DOHH2 (cell line): ENCODE data around the gene SLC25A6.

Source experiments
- H3F3A ChIP-seq: fragments of 200-600 bp; sonication (generic), shearing (Covaris generic); 2 replicates; pipeline ENCODE4 v1.6.0; 2016; ENCODE audit warnings: antibody characterized with exemption, mild to moderate bottlenecking; ENCODE audit not compliant: control insufficient read depth, insufficient read depth
- H3K27ac ChIP-seq: fragments of 200-600 bp; sonication (generic); 2 replicates; pipeline ENCODE4 v1.5.1; 2014; ENCODE audit warnings: low read depth, mild to moderate bottlenecking, low read length, moderate library complexity
- H3K27me3 ChIP-seq: fragments of 200-600 bp; sonication (generic); 2 replicates; pipeline ENCODE4 v1.6.1; 2014; ENCODE audit warnings: mild to moderate bottlenecking, low read length, mixed read lengths; ENCODE audit not compliant: control insufficient read depth
- H3K36me3 ChIP-seq: fragments of 200-600 bp; sonication (generic); 2 replicates; pipeline ENCODE4 v1.6.1; 2014; ENCODE audit warnings: mild to moderate bottlenecking, low read length, moderate library complexity, mixed read lengths; ENCODE audit not compliant: control insufficient read depth
- H3K4me1 ChIP-seq: fragments of 200-600 bp; sonication (generic); 2 replicates; pipeline ENCODE4 v1.6.1; 2014; ENCODE audit warnings: mild to moderate bottlenecking, low read length, mixed read lengths; ENCODE audit not compliant: control insufficient read depth
- H3K4me2 ChIP-seq: fragments of 200-600 bp; sonication (generic); 2 replicates; pipeline ENCODE4 v1.6.0; 2014; ENCODE audit warnings: mild to moderate bottlenecking, low read length, moderate library complexity
- H3K4me3 ChIP-seq: fragments of 200-600 bp; sonication (generic); 2 replicates; pipeline ENCODE4 v1.5.1; 2014; ENCODE audit warnings: mild to moderate bottlenecking, low read length, mixed read lengths
- H3K79me2 ChIP-seq: fragments of 200-600 bp; sonication (generic); 2 replicates; pipeline ENCODE4 v1.6.1; 2014; ENCODE audit warnings: mild to moderate bottlenecking, low read length, mixed read lengths; ENCODE audit not compliant: control insufficient read depth
- H3K9me2 ChIP-seq: fragments of 200-600 bp; sonication (generic); replicated peaks from 2 replicates; pipeline ENCODE4 v1.6.1; 2014; ENCODE audit warnings: mild to moderate bottlenecking, low read length, mixed read lengths; ENCODE audit not compliant: control insufficient read depth
- H3K9me3 ChIP-seq: fragments of 200-600 bp; sonication (generic); 2 replicates; pipeline ENCODE4 v1.6.1; 2014; ENCODE audit warnings: antibody characterized with exemption, low read length, mixed read lengths; ENCODE audit not compliant: control insufficient read depth, insufficient read depth
- H4K20me1 ChIP-seq: fragments of 200-600 bp; sonication (generic); 2 replicates; pipeline ENCODE4 v1.6.0; 2014; ENCODE audit warnings: low read depth, mild to moderate bottlenecking, antibody characterized with exemption, low read length, moderate library complexity; ENCODE audit not compliant: control insufficient read depth, insufficient read depth
- CTCF ChIP-seq: fragments of 200-600 bp; sonication (generic); IDR thresholded peaks from one replicate; pipeline ENCODE4 v1.5.1; 2014; ENCODE audit warnings: antibody characterized with exemption, mild to moderate bottlenecking, low read depth, low read length; ENCODE audit not compliant: poor library complexity, severe bottlenecking
- EZH2phosphoT487 ChIP-seq: fragments of 200-600 bp; sonication (generic); IDR thresholded peaks from 2 replicates; pipeline ENCODE4 v1.6.1; 2017; ENCODE audit warnings: borderline replicate concordance, mild to moderate bottlenecking, antibody characterized with exemption, low read length, moderate library complexity, mixed read lengths

The SLC25A6 gene

DNA sequence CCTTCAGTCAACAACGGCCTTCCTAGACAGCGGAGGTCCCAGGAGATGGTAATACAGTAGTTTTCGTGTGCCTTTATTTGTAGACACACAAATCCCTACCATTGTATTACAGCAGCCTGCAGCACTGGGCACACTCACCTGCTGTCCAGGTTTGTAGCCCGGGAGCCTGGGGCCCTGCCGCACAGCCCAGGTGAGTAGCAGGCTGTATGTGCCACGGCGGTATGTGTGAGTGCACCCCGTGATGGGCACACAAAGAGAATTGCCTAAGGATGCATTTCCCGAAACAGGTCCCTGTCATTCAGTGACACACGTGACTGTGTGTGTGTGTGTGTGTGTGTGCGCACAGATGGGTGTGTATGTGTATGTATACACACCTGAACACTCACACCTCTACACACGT, 8.1 kb upstream of the SLC25A6 start:
- no peaks in the 10 kb centered on the region for H3K27me3 ChIP-seq
- peaks cover 93% of the 10 kb centered on the region for H3K36me3 ChIP-seq
- no peaks in the 10 kb centered on the region; the same call in 1 of the 2 replicates for H3K9me2 ChIP-seq
- no peaks in the 10 kb centered on the region for H3F3A ChIP-seq
- H4K20me1 ChIP-seq, result no peaks in the 10 kb centered on the region
- no peak overlapping the region for H3K4me3 ChIP-seq
- H3K4me2 ChIP-seq, result no peak overlapping the region
- H3K27ac ChIP-seq, result no peak overlapping the region
- no peak for TF ChIP-seq CTCF
- TF ChIP-seq EZH2phosphoT487, result no peak
- peaks cover 34% of the 10 kb centered on the region for H3K79me2 ChIP-seq
- H3K4me1 ChIP-seq, result peaks cover 6% of the 10 kb centered on the region
- no peaks in the 10 kb centered on the region; the same call in 1 of the 2 replicates for H3K9me3 ChIP-seq

GRCh38 chrX:1398431-1399340, 6.8 kb upstream of the SLC25A6 start:
- Histone ChIP-seq H3K27ac (no peak overlapping the region), H3K4me3 (no peak overlapping the region), H3F3A (no peaks in the 10 kb centered on the region), H3K9me2 (no peaks in the 10 kb centered on the region), H3K36me3 (peaks cover 91% of the 10 kb centered on the region), H3K79me2 (peaks cover 38% of the 10 kb centered on the region), H4K20me1 (no peaks in the 10 kb centered on the region), H3K4me2 (no peak overlapping the region), H3K4me1 (peaks cover 20% of the 10 kb centered on the region), H3K9me3 (no peaks in the 10 kb centered on the region; the same call in 1 of the 2 replicates), H3K27me3 (no peaks in the 10 kb centered on the region)
- TF ChIP-seq EZH2phosphoT487 (no peak), CTCF (no peak)

DNA sequence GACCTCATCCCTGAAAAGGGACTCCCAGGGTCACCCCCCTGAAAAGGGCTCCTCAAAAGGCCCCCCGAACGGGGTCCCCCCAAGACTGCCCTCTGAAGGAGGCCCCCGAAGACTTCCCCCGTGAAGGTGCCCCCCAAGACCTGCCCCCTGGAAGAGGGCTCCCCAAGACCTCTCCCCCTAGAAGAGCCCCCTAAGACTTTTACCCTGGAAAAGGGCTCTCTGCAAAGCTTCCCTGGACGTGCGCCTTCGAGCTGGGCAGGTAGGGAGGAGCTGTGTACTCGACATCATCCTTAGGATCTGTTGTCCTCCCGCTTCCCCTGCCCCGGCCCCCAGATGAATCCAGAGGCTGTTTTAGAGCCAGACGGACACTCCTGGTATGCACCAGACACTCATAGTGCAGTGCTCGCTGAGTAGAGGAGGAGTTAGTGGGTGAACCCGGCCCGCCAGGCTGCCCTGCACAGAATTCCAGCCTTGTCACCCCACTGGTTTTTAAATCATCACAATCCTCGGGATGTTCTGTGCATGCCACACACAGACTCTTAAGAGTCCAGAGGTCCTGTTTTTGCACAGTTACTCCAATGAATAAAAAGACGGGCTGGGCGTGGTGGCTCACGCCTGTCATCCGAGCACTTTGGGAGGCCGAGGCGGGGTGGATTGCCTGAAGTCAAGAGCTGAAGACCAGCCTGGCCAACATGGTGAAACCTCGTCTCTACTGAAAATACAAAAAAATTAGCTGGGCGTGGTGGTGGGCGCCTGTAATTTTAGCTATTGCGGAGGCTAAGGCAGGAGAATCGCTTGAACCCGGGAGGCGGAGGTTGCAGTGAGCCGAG, 5.7 kb upstream of the SLC25A6 start:
- Histone ChIP-seq H3K27ac (no peak overlapping the region), H3K9me2 (no peaks in the 10 kb centered on the region), H3K27me3 (no peaks in the 10 kb centered on the region), H3K36me3 (peaks cover 81% of the 10 kb centered on the region), H3K4me3 (no peak overlapping the region), H3K4me1 (peaks cover 26% of the 10 kb centered on the region), H4K20me1 (no peaks in the 10 kb centered on the region), H3K9me3 (no peaks in the 10 kb centered on the region), H3F3A (no peaks in the 10 kb centered on the region), H3K4me2 (no peak overlapping the region), H3K79me2 (peaks cover 42% of the 10 kb centered on the region)
- TF ChIP-seq EZH2phosphoT487 (no peak), CTCF (no peak)
